HG03378 (cell line): ENCODE data around the gene TSSK2.

Experiments
- ATAC-seq: cut with Tn5 transposase; IDR thresholded peaks from one replicate; pipeline ENCODE4 v1.9.1; 2021; ENCODE audit warnings: mild to moderate bottlenecking, moderate library complexity; ENCODE audit not compliant: unreplicated experiment

TSSK2 gene

DNA sequence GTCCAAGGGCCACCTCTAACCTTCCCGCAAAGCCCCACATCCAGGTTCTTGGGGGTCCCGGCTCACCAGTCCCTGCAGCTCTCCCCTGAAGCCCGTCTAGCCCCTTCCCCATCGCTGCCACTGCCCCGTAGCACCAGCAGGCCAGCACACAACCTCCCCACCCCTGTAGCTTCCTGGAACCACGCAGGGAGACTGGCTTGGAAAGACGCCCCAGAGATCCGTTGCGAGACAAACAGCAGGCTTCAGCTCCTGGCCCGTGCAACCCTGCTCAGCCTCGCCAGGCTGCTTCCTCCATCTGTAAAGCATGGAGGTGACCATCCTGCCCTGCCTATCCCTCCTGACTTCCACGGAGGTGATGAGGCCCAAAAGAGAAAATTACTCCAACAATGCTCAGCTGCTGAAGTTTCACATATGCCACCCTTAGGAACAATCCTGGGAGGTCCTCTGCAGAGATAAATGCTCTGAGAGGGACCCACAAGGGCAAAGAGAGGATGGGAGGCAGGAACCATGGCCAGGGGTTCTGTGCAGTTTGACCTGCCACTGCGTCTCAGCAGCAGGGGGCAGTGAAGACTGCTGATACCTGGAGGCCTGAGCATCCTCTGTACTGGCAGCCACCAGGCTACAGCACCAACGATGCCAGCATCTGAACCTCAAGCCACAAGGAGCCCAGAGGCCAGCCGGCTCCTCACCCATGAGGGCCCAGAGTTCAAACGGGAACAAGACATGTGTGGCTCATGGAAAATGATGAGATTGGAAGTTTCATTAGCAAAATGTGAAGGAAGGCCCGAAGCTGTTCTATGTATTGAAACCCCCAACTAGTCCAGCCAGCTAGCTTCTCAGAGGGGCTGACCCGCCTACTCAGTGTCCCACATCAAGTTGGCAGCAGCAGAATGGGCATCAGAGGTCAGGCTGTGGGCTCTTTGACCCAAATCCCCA is 25.0 kb upstream of the TSSK2 start:
- ATAC-seq = no peak

- ATAC-seq = no peak
These were observed 24.0 kb upstream of the TSSK2 start for GRCh38 chr22:19106886-19107729.

DNA sequence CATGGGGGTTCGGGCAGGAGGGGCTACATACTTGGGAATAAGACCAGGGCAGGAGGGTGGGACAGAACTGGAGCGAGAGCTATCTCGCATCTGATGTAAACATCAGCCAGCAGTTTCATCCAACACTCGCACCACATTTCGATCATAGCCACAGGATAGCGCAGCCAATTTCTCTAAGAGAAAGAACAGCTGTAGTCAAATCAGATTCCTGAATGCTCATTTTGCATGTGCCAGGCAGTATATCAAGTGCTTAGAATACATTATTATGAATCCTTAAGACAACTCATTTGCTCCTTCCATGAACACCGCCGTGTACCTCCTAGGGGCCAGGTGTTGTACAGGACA is 23.4 kb upstream of the TSSK2 start:
- ATAC-seq = no peak

DNA sequence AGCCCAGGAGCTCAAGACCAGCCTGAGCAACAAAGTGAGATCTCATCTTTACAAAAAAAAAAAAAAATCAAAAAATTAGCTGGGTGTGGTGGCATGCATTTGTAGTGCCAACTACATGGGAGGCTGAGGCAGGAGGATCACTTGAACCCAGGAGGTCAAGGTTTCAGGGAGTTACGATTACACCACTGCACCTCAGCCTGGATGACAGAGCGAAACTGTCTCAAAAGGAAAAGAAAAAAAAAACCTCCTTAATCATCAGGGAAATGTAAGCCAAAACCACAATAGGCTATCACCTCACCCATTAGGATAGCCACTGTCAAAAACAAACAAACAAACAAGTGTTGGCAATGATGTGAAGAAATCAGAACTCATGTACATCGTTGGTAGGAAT is 22.3 kb upstream of the TSSK2 start:
- ATAC-seq = no peak

GRCh38 chr22:19109198-19110063 is 21.7 kb upstream of the TSSK2 start:
- peak; percentile 82 for ATAC-seq

- ATAC-seq = peak; percentile 7
These were observed 21.0 kb upstream of the TSSK2 start for GRCh38 chr22:19110064-19110458.

GRCh38 chr22:19110646-19111045 is 20.5 kb upstream of the TSSK2 start:
- no peak for ATAC-seq

GRCh38 chr22:19111140-19111539 is 20.0 kb upstream of the TSSK2 start:
- no peak for ATAC-seq

DNA sequence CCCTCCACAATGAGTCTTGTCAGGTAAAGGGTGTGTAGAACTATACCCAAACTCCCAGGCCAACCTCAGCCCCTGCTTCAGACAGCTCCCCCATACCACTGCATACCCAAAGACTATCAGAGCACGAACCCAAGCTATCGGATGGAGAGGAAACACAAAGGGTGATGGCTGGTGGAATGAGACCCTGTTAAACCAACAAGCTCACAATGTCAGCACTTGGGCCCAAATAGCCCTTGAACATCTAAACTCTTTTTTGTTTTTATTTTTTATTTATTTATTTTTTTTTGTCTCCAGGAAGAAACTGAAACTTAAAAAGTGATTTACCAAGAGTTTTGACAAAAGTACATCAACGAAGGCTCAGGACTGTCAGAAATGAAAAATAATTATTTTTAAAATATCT is 19.5 kb upstream of the TSSK2 start:
- no peak for ATAC-seq

- no peak for ATAC-seq
These were observed 17.7 kb upstream of the TSSK2 start for GRCh38 chr22:19113429-19113828.

DNA sequence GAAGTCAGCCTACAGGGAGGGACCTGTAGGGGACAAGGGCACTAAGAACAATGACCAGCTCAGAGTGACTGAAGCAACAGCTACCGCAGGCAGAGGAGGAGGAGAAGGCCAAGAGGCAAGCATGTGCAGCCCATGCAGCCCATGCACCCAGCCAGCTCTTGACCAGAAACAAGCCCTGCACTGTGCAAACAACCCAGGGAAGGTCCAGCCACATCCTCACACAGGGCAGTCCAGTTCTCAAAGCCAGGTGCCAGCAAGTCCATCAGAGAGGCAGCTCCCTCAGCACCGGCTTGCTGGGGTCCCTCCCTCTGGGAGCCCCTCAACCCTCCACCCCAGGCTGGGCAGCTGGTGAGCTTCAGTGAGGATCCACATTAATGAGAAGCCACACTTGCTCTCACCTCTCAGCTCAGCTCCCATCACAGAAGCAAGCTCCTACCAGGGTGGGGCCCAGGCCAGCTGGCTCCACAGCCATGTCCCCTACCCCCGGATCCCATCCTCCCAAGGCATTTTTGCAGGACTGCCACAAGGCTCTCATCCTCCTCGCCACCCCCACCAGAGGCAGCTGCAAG is 16.0 kb upstream of the TSSK2 start:
- no peak for ATAC-seq

DNA sequence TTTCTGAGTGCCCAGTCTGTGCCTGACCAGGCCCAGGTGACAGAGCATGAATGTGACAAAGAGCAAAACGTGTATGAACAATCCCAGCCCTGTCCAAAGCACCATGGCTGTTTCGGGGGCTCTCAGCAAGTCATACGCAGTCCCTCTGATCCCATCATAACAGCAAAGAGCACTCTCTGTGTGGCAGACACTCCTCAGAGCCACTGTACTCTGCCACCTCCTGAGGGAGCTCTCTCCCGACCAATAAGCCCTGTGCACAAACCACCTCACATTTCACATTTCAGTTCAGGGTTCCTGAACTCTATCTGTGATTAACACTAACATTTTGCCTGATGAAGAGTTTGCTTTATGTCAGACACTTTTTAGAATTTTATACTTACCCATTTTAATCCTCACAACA is 15.5 kb upstream of the TSSK2 start:
- no peak for ATAC-seq

DNA sequence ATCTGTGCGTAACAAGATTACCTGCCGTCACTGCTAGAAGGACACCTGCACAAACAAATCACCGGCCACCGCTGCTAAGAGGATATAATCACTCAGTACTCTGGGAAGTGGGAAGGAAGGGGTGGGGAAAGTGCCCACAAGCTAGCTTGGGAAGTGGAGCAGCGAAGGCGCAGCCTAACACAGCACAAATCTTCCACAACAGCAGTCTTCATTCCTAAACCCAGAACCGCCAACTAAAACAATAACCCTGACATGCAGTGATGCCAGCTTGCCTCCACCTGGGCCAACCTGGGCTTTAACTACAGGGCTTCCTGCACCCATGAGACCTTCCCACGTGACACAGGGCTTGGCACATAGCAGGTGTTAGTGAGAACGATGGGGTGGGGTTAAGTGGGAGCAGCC is 14.0 kb upstream of the TSSK2 start:
- no peak for ATAC-seq

GRCh38 chr22:19118329-19118880 is 12.7 kb upstream of the TSSK2 start:
- ATAC-seq = no peak

DNA sequence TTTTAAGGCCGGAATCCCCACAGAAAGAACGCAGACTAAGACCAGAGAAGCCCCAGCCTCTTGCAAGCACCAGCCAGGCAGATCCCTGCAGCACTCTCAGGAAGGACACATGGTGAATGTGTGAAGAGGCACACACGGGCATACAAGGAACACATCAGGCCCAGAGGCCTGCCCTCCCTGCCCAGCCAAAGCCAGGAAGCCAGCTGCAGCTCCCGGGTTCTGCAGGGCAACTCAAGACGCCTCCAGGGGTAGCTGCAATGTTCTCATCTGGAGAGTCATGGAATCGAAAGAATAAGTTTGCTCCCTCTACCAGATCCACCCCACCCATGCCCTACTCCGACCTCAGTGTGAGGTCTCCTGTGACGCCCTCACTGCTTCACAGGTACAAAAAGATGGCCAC is 11.2 kb upstream of the TSSK2 start:
- no peak for ATAC-seq

DNA sequence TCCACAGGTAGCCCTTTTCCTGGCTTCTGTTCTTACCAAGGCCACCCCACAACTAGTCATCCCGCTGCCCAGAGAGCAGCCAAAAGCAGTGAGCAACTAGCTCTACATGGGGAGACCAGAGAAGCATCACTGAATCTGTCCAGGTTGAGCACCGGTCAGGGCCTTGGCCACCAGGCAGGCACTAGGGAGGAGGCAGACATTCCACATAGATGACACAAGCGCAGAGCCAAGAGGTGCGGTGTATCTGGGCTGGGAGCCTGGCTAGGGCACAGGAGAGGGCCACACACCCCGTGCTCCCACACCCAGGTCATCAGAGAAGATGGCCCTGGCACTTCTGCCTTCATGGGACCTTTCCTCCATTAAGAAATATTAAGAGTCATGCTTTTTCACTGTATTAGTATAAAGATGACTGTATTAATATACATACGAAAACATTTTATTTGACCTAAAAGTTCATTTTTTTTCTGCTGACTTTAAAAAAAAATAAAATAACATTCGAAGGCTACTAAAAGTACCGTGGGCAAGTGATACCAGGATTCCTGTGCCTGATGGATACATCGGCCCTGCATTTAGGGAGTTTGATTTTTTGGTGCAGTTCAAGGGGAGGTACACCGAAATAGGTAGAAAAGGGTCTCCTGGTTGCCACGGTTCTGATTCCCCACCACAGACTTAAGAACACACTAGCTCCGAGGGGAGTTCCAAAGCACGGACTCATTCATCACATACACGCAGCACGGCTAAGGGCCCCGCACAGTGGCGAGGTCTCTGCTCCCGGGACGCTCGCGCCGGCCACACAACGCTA is 10.1 kb upstream of the TSSK2 start:
- ATAC-seq = peak; percentile 22

- peak; percentile 20 for ATAC-seq
These were observed 9.4 kb upstream of the TSSK2 start for GRCh38 chr22:19121631-19122142.

DNA sequence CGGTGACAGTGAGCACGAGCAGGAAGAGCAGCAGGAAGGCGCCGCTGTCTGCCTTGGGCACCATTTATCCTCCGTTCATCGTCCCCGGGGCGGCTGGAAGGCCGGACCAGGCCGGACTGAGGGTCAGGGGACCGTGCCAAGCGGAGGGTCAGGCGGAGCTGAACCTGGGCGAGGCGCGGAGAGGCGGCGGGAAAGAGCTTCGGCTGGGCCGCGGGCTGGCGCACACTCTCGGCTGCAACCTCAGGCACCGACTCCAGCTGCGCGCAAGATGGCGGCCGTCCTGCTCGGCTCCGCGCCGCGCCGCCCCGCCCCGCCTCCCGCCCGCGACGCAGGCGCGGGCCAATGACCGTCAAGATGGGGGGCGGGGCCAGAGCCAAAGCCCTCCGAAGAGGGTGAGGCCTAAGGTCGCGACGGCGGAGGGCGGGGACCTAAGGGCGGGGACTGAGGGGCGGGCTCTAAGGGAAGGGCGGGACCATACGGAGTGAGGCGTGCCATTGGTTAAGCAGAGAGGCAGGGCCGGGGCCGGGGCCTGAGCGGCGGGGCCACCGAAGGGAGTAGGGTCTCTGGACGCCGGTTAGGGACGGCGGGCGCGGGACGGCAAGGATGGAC is 8.9 kb upstream of the TSSK2 start, which contains the start of gene DGCR2:
TSS of gene DGCR2 (minus strand) at position 270 of the 609 bp plus-strand sequence. CDS start at position 64, 206 bp downstream.
- peak; percentile 41 for ATAC-seq
